ENCODE results near the gene TBCD. TPM values are rescaled to one million over a fixed set of nuclear protein-coding genes. Genes with fewer than 3 reads are reported as not detected.

The TBCD gene
- total RNA-seq, 4 donors from 2014 or later = 30.5 to 94.3 (median 51.8) TPM

DNA sequence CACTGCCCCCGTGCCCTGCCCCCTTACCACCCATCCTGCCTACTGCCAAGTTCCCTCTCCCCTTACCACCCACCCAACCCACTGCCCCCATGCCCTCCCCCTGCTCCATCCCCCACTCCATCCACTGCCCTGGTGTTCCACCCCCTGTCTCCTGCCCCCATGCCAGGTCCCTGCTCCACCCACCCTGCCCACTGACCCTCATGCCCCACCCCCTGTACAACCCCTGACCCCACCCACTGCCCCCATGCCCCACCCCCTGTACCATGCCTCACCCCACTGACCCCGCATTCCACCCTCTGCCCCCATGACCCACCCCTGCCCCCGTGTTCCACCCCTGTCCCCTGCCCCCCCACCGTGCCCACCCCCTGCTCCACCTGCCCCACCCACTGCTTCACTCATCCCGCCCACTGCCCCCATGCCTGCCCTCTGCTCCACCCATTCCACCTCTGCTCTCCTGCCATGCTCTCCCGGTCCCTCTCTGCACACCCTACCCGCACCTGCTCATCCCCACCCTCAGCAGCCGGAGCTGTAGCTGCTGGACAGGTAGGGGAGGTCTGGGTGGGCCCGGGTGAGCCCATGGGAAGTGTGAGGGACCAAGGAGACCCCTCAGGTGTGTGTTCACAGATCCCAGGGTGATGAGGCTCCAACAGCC, 42.7 kb upstream of the TBCD start:
- ATAC-seq (ENCODE audit: low FRiP score) = no peak
- TF ChIP-seq, protein P1, sequence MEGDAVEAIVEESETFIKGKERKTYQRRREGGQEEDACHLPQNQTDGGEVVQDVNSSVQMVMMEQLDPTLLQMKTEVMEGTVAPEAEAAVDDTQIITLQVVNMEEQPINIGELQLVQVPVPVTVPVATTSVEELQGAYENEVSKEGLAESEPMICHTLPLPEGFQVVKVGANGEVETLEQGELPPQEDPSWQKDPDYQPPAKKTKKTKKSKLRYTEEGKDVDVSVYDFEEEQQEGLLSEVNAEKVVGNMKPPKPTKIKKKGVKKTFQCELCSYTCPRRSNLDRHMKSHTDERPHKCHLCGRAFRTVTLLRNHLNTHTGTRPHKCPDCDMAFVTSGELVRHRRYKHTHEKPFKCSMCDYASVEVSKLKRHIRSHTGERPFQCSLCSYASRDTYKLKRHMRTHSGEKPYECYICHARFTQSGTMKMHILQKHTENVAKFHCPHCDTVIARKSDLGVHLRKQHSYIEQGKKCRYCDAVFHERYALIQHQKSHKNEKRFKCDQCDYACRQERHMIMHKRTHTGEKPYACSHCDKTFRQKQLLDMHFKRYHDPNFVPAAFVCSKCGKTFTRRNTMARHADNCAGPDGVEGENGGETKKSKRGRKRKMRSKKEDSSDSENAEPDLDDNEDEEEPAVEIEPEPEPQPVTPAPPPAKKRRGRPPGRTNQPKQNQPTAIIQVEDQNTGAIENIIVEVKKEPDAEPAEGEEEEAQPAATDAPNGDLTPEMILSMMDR (IDR thresholded peaks at IDR 0.05) = no peak
- no peak for DNase-seq (ENCODE audit: low spot score)

DNA sequence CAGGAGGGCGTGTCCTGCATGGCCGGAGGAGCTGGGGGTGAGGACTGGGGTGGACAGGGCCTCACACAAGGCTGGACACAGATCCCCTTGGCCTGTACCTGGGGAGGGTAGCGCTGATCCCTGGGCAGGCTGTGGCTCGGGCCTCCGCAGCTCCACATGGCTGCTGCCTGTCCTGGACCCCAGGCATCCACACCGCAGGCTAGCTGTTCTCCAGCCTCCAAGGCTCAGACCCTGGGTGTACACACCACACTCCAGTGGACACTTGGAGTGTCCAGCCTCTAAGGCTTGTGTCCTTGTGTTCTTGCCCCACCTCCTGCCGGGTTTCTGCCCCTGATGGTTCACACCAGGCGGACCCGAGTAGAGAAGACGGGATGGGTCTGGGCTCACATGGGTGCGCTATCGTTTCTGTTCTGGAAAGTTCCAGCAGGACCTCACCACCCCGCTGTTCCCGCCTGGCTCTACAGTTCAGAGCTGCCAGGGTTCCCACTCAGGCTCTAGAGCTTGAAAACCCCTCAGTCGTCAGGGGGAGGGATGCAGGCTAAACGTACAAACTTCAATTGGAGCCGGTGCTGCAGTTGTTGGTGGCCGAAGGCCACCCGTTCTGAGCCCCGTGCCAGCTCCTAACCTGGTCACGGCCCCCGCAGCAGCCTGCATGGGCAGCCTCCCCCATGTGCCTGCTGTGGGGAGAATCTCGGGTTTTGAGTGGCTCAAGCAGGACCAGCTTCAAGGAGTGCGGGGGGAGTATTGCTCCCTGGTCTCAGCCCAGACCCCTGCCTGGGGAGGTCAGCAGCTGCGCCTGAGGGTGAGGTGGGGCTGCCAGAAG, 42.0 kb upstream of the TBCD start:
- ATAC-seq (ENCODE audit: low FRiP score) = no peak
- TF ChIP-seq, protein P1 (IDR thresholded peaks at IDR 0.05) = no peak
- no peak for DNase-seq (ENCODE audit: low spot score)

DNA sequence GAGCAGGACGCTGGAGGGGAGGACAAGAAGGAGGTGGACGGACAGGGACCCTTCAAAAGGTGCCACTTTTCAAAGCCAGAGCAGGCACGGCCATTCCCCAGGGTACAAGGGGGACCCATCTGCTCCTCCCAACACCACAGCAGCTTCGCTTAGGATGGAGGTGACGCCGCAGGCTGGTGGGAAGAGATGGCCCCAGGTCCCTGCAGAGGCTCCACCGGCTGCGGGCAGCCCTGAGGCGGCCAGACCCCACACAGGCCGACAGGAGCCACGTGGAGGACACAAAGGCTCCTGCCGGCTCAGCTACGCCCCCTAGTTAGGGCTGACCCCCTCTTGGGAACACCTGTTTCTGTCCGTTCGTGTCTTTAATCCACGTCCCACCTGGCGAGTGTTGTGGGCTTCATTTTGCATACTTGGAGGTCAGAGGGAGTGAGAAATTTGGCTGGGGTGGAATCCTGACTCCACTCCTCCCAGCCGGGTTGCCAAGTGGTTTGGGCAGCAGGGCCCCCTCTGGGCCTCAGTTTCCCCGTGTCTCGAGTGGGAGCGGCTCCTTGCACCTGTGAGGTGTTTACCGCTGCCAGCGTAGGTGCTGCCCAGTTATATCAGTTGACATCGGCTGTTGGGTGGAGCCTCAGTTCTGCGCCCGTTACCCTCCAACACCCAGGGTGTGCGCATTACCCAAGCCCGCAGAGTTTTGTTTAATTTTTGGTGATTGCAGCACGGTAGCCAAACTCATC, 41.2 kb upstream of the TBCD start:
- no peak for DNase-seq (ENCODE audit: low spot score)
- TF ChIP-seq, protein P1 (IDR thresholded peaks at IDR 0.05) = no peak
- no peak for ATAC-seq (ENCODE audit: low FRiP score)

DNA sequence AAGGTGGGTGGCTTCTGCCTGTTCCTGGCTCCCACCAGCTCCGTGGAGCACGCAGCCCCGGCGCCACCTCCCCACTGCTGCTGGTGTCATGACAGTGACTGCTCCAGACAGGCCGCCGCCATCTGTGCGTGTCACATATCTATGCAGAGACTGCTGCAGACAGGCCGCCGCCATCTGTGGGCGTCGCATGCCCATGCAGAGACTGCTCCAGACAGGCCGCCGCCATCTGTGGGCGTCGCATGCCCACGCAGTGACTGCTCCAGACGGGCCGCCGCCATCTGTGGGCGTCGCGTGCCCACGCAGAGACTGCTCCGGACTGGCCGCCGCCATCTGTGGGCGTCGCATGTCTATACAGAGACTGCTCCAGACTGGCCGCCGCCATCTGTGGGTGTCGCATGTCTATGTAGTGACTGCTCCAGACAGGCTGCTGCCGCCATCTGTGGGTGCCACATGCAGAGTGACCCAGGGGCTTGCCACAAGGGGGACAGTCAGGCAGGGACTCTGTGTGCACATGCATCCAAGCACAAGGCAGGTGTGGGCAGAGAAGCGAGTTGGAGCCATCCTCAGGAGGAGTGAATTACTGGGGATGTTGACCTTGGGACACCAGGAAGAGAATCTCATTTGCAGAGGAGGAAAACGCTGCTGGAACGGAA, 38.7 kb upstream of the TBCD start:
- TF ChIP-seq, protein P1 (IDR thresholded peaks at IDR 0.05) = no peak
- DNase-seq (ENCODE audit: low spot score) (no peak), ATAC-seq (ENCODE audit: low FRiP score) (no peak)

DNA sequence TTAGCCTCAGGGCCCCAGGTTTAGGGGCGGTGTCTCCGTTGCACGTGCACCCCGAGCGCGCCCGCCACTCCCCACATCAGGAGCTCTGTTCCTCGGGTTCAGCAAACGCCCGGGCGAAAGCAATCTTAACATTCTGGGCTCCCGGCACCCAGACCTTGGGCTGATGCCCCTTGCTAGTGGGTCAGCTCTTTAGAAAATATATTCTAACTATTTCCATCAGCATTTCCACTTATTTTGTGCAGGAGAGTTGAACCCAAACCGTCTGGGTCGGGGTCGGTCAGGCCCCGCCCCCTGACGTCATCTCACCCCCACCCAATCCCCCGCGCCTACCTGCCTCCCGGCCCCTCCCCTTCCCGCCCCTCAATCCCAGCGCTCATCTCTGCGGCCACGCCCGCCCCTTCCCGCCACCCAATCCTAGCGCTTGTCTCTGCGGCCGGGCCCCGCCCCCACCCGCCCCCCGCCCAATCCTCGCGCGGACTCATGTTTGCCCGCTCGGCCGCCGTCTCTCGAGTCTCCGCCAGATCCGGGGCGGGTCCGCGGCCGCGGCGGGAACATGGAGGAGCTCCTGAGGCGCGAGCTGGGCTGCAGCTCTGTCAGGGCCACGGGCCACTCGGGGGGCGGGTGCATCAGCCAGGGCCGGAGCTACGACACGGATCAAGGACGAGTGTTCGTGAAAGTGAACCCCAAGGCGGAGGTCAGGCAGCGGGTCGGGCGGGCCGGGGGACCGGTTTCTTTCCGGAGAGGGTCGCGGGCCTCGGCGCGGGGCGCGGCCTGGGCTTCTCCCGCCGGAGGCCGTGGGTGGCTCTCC, 35.5 kb upstream of the TBCD start, which contains the start of gene FN3KRP:
Gene FN3KRP, plus strand, starts transcription at position 504 of the 808 bp plus-strand sequence. Its CDS starts 50 bp downstream, at position 554.
- TF ChIP-seq, protein P1 (IDR thresholded peaks at IDR 0.05) = no peak

More for the DNA sequence above, 35.5 kb upstream of the TBCD start, which contains the start of gene FN3KRP:
- DNase-seq (ENCODE audit: low spot score) = peak; percentile 75
- ATAC-seq (ENCODE audit: low FRiP score) = peak; percentile 94

Data from omental fat pad (tissue), 4 donors.